HL-60 (cell line): Measurements from ENCODE around the gene TTC28.

ENCODE experiments used
- DNase-seq, 2 experiments: peaks; one replicate each; pipeline ENCODE4 v3.0.0-alpha.2; 2010 to 2020; ENCODE audit warnings: low read depth in 1 of 2, low spot score in 1 of 2
- H3K27ac ChIP-seq: fragments of 250-450 bp; sonication (Bioruptor Pico); replicated peaks from 2 replicates; pipeline ENCODE4 v1.5.1; 2020; ENCODE audit warnings: mild to moderate bottlenecking, moderate library complexity
- H3K27me3 ChIP-seq: fragments of 250-450 bp; sonication (Bioruptor Pico); 2 replicates; pipeline ENCODE4 v1.5.1; 2021; ENCODE audit warnings: mild to moderate bottlenecking, moderate library complexity; ENCODE audit not compliant: insufficient read depth, poor library complexity, severe bottlenecking
- H3K4me3 ChIP-seq: replicated peaks from 2 replicates; pipeline ENCODE4 v1.5.1; 2011; ENCODE audit warnings: mild to moderate bottlenecking, control low read depth, low read length; ENCODE audit not compliant: insufficient read depth
- CTCF ChIP-seq: IDR thresholded peaks from one replicate; pipeline ENCODE4 v1.5.1; 2011; ENCODE audit warnings: low read length, control low read depth, inconsistent platforms; ENCODE audit not compliant: insufficient read depth
- GABPA ChIP-seq: IDR thresholded peaks from 2 replicates; pipeline ENCODE4 v1.6.1; 2012; ENCODE audit warnings: low read depth
- POLR2AphosphoS5 ChIP-seq: IDR thresholded peaks from 2 replicates; pipeline ENCODE4 v1.6.1; 2012; ENCODE audit warnings: low read depth
- SPI1 ChIP-seq: IDR thresholded peaks from 2 replicates; pipeline ENCODE4 v1.6.1; 2012; ENCODE audit warnings: low read depth, mild to moderate bottlenecking, borderline replicate concordance
- TF ChIP-seq, protein P1 (sequence below): IDR thresholded peaks from 2 replicates; pipeline ENCODE4 v1.6.1; 2012; ENCODE audit warnings: low read depth; ENCODE audit not compliant: insufficient replicate concordance

The TTC28 gene

DNA sequence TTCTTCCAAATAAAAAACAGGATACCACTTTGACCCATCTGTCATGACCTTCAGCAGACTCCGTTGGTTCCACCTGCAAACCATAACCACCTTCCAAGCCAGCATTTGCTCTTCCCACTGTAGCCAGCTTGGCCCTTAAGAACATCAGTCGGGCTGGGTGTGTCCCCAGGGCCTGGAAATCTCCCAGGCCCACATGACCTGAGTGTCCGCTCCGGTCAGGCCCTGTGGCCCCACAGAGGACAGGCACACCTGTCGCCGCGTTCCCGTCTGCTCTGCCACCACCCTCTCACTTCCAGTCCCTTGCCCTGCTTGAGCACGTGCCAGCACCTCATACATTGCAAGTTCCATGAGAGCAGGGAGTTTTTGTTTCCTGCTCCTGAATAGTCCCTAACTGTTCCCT lies 694.9 kb downstream of the TTC28 start:
- no peak for DNase-seq
- Histone ChIP-seq H3K27me3 (no peaks in the 10 kb centered on the region), H3K27ac (no peak overlapping the region), H3K4me3 (no peak overlapping the region)
- TF ChIP-seq POLR2AphosphoS5 (no peak), SPI1 (no peak), CTCF (no peak), GABPA (no peak)
- TF ChIP-seq, protein P1, sequence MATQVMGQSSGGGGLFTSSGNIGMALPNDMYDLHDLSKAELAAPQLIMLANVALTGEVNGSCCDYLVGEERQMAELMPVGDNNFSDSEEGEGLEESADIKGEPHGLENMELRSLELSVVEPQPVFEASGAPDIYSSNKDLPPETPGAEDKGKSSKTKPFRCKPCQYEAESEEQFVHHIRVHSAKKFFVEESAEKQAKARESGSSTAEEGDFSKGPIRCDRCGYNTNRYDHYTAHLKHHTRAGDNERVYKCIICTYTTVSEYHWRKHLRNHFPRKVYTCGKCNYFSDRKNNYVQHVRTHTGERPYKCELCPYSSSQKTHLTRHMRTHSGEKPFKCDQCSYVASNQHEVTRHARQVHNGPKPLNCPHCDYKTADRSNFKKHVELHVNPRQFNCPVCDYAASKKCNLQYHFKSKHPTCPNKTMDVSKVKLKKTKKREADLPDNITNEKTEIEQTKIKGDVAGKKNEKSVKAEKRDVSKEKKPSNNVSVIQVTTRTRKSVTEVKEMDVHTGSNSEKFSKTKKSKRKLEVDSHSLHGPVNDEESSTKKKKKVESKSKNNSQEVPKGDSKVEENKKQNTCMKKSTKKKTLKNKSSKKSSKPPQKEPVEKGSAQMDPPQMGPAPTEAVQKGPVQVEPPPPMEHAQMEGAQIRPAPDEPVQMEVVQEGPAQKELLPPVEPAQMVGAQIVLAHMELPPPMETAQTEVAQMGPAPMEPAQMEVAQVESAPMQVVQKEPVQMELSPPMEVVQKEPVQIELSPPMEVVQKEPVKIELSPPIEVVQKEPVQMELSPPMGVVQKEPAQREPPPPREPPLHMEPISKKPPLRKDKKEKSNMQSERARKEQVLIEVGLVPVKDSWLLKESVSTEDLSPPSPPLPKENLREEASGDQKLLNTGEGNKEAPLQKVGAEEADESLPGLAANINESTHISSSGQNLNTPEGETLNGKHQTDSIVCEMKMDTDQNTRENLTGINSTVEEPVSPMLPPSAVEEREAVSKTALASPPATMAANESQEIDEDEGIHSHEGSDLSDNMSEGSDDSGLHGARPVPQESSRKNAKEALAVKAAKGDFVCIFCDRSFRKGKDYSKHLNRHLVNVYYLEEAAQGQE: no peak

- Histone ChIP-seq H3K27ac (no peak overlapping the region), H3K27me3 (no peaks in the 10 kb centered on the region), H3K4me3 (no peak overlapping the region)
- no peak for DNase-seq
- TF ChIP-seq CTCF (no peak), SPI1 (no peak), GABPA (no peak), POLR2AphosphoS5 (no peak)
- TF ChIP-seq, protein P1: no peak
Observed at GRCh38 chr22:27984001-27984695, 695.5 kb downstream of the TTC28 start.

DNA sequence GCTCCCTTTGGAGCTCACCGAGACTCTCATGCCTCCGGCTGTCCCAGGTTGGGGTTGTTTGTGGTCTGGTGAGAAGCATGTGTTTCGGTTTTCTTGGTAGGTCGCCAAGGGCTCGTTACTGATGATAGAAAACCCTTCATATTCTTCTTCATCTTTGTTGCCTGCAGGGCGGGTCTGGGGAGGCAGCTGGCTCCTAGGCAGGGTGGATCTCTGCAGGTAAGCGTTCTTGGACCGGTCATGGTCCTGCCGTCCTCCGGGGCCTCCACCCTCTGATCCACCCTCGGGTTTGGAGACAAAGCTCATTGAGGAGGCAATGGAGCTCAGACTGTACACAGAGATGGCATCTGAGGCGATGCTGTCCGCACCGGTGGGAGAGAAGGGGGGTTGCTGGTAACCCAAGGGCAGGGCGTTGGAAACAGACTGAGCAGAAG lies 696.3 kb downstream of the TTC28 start:
- Histone ChIP-seq H3K27ac (no peak overlapping the region), H3K4me3 (no peak overlapping the region), H3K27me3 (no peaks in the 10 kb centered on the region)
- DNase-seq: no peak
- no peak for TF ChIP-seq CTCF
- TF ChIP-seq, protein P1: no peak
- no peak for TF ChIP-seq GABPA
- TF ChIP-seq POLR2AphosphoS5: no peak
- no peak for TF ChIP-seq SPI1
